K562 (cell line): ENCODE results near the gene HPN. TPM values are rescaled to one million over a fixed set of nuclear protein-coding genes. Genes with fewer than 3 reads are reported as not detected.
A peak's percentile ranks its signal among the peaks of the same experiment; 100 is the strongest.

Experiments
- ATAC-seq: fragments of 200-7000 bp; cut with Tn5 transposase; 3 replicates; pipeline ENCODE4 v1.9.1; 2020; ENCODE audit warnings: moderate library complexity
- BruUV-seq: library from RNA; stranded (reverse); fragments of 400-500 nt; replicated peaks from 2 replicates; lab custom pipeline; 2021; lab: Mats Ljungman, UMichigan
- CTCF ChIA-PET: fragments of 300-600 bp; formaldehyde crosslinking; extraction: SDS; loops from one replicate; lab custom pipeline; 2021; ENCODE audit warnings: low intra/inter-chr PET ratio; lab: Yijun Ruan, JAX
- POLR2A ChIA-PET: fragments of 300-600, 350-650 bp; sonication (Branson Sonifier 250); formaldehyde crosslinking; extraction: SDS; loops from one replicate; lab custom pipeline; 2021; ENCODE audit warnings: antibody characterized with exemption, inconsistent platforms; lab: Yijun Ruan, JAX
- DNase-seq, 4 experiments: peaks; one replicate each; pipeline versions ENCODE4 v3.0.0 to v3.0.0-alpha.2; 2011 to 2018; ENCODE audit warnings: low spot score in 3 of 4, mixed read lengths in 3 of 4; ENCODE audit errors: extremely low read depth in 1 of 4
- FAIRE-seq: peaks from 2 replicates; lab custom pipeline; 2011; peaks lifted over from hg19 to GRCh38; lab: Jason Lieb, UNC
- H2AFZ ChIP-seq: 2 replicates; pipeline ENCODE4 v1.6.0; 2011; ENCODE audit warnings: low read depth, low read length, control low read depth, inconsistent platforms
- H3K27ac ChIP-seq: fragments of 200-600 bp; 3 replicates; pipeline ENCODE4 v1.8.0; 2011; ENCODE audit warnings: low read depth, mild to moderate bottlenecking, control low read depth, inconsistent platforms, low read length, moderate library complexity, mixed read lengths; ENCODE audit errors: extremely low read depth
- H3K27me3 ChIP-seq, 2 experiments: fragments of 300-600 bp in 1 of 2; 2 replicates in 1 of 2; 3 replicates in 1 of 2; pipeline versions ENCODE4 v1.6.0 to v1.8.0; 2011; ENCODE audit warnings: inconsistent platforms in 2 of 2, low read length in 2 of 2, mild to moderate bottlenecking in 1 of 2, mixed read lengths in 1 of 2, moderate library complexity in 1 of 2; ENCODE audit not compliant: control insufficient read depth in 2 of 2, insufficient read depth in 2 of 2
- H3K36me3 ChIP-seq: fragments of 300-600 bp; 3 replicates; pipeline ENCODE4 v1.8.0; 2011; ENCODE audit warnings: mild to moderate bottlenecking, low read length, inconsistent platforms; ENCODE audit not compliant: control insufficient read depth, insufficient read depth
- H3K4me1 ChIP-seq, 2 experiments: fragments of 200-600 bp in 1 of 2; replicated peaks in 1 of 2; 2 replicates in 1 of 2; 3 replicates in 1 of 2; pipeline versions ENCODE4 v1.5.1 to v1.8.0; 2011; ENCODE audit warnings: inconsistent platforms in 2 of 2, low read length in 2 of 2, mild to moderate bottlenecking in 1 of 2, mixed read lengths in 1 of 2, moderate library complexity in 1 of 2; ENCODE audit not compliant: control insufficient read depth in 2 of 2, insufficient read depth in 2 of 2
- H3K4me2 ChIP-seq: 2 replicates; pipeline ENCODE4 v1.6.1; 2011; ENCODE audit warnings: low read length, control low read depth, inconsistent platforms, mixed read lengths; ENCODE audit not compliant: insufficient read depth
- H3K4me3 ChIP-seq: fragments of 200-600 bp; sonication (generic), shearing (Covaris generic); 2 replicates; pipeline ENCODE4 v1.5.1; 2016; ENCODE audit warnings: control low read depth, inconsistent platforms
- H3K79me2 ChIP-seq: fragments of 200-600 bp; 3 replicates; pipeline ENCODE4 v1.8.0; 2011; ENCODE audit warnings: low read length, inconsistent platforms; ENCODE audit not compliant: control insufficient read depth, insufficient read depth
- H3K9ac ChIP-seq, 2 experiments: 2 replicates each; pipeline versions ENCODE4 v1.6.0 to v1.6.1; 2011; ENCODE audit warnings: low read depth in 2 of 2, low read length in 2 of 2, control low read depth in 1 of 2, inconsistent platforms in 1 of 2, mild to moderate bottlenecking in 1 of 2, mixed read lengths in 1 of 2; ENCODE audit not compliant: insufficient read depth in 1 of 2
- H3K9me1 ChIP-seq: one replicate; pipeline ENCODE4 v1.6.0; 2011; ENCODE audit warnings: inconsistent platforms, mild to moderate bottlenecking, low read length, moderate library complexity; ENCODE audit not compliant: control insufficient read depth, insufficient read depth
- H3K9me3 ChIP-seq: replicated peaks from 2 replicates; pipeline ENCODE4 v1.5.1; 2011; ENCODE audit warnings: low read depth, low read length, inconsistent platforms; ENCODE audit not compliant: control insufficient read depth, insufficient read depth
- H4K20me1 ChIP-seq: replicated peaks from 2 replicates; pipeline ENCODE4 v1.6.1; 2011; ENCODE audit warnings: low read length, inconsistent platforms, mixed read lengths; ENCODE audit not compliant: control insufficient read depth, insufficient read depth
- EP300 ChIP-seq: IDR thresholded peaks from 2 replicates; pipeline ENCODE4 v1.6.1; 2012; ENCODE audit warnings: low read length, improper control_type of control experiment
- HMG20B ChIP-seq: fragments of 250-450 bp; sonication (Bioruptor Pico); IDR thresholded peaks from 2 replicates; pipeline ENCODE4 v1.5.0; 2021; ENCODE audit warnings: mild to moderate bottlenecking
- IRF2 ChIP-seq: sonication (generic); formaldehyde crosslinking; IDR thresholded peaks from 2 replicates; pipeline ENCODE4 v1.8.1; 2022; ENCODE audit warnings: mild to moderate bottlenecking, missing genetic modification reagents
- KLF13 ChIP-seq: fragments of 450-650 bp; IDR thresholded peaks from 2 replicates; pipeline ENCODE4 v1.6.1; 2016; ENCODE audit warnings: missing genetic modification characterization, low read depth, mild to moderate bottlenecking, missing compliant biosample characterization, moderate library complexity, borderline replicate concordance
- L3MBTL2 ChIP-seq: fragments of 450-650 bp; IDR thresholded peaks from 2 replicates; pipeline ENCODE4 v1.6.1; 2016; ENCODE audit warnings: mild to moderate bottlenecking, moderate library complexity
- MED1 ChIP-seq: sonication (generic); formaldehyde crosslinking; IDR thresholded peaks from 2 replicates; pipeline ENCODE4 v1.8.1; 2023; ENCODE audit warnings: missing genetic modification reagents, borderline replicate concordance
- ZBTB1 ChIP-seq: sonication (generic); formaldehyde crosslinking; IDR thresholded peaks from 2 replicates; pipeline ENCODE4 v1.8.1; 2023; ENCODE audit warnings: missing genetic modification reagents, low read depth, mild to moderate bottlenecking, borderline replicate concordance
- ZFP30 ChIP-seq: fragments of 250-450 bp; sonication (Bioruptor Pico); IDR thresholded peaks from 2 replicates; pipeline ENCODE4 v1.8.0; 2022; ENCODE audit warnings: moderate library complexity, mild to moderate bottlenecking, inconsistent platforms, borderline replicate concordance
- ZNF121 ChIP-seq: sonication (generic); formaldehyde crosslinking; conservative IDR thresholded peaks from 2 replicates; pipeline ENCODE4 v1.8.0; 2022; ENCODE audit warnings: missing genetic modification reagents
- ZNF175 ChIP-seq: fragments of 200-800 bp; sonication (Bioruptor generic); IDR thresholded peaks from 2 replicates; pipeline ENCODE4 v1.6.1; 2016; ENCODE audit warnings: low read depth, mild to moderate bottlenecking, missing genetic modification characterization, missing compliant biosample characterization
- ZNF75A ChIP-seq: fragments of 450-650 bp; formaldehyde crosslinking; IDR thresholded peaks from 2 replicates; pipeline ENCODE4 v1.4.0; 2020; ENCODE audit warnings: mild to moderate bottlenecking
- ZNF77 ChIP-seq: fragments of 250-450 bp; sonication (Bioruptor Pico); IDR thresholded peaks from 2 replicates; pipeline ENCODE4 v1.5.0; 2020
- WGBS: fragments of 100-300 bp; shearing (Covaris generic); methylation state at CpG from one replicate; pipeline ENCODE4 v1.1.6; 2016; ENCODE audit warnings: low coverage, mixed read lengths; ENCODE audit not compliant: insufficient coverage; ENCODE audit errors: missing lambda C conversion rate; 5-methylcytosine and 5-hydroxymethylcytosine counted together
- in situ Hi-C: fragments of 300-500 bp; cut with MboI; formaldehyde crosslinking; loops from 4 replicates; pipeline ENCODE4 v1.15.0; 2018; ENCODE audit warnings: inconsistent platforms, mixed read lengths
- intact Hi-C: fragments of 100-400 bp; cut with micrococcal nuclease; formaldehyde crosslinking; loops from 2 replicates; pipeline ENCODE4 v1.14.2; 2022
- polyA plus RNA-seq, 8 experiments: library from polyadenylated mRNA; depleted of rRNA in 4 of 8; stranded (reverse) in 5 of 8; unstranded in 3 of 8; fragments of >200 nt; fragmentation: Nextera tagmentation in 2 of 8; fragmentation: Illumina TruSeq in 1 of 8; extraction: Ambion mirVana in 2 of 8; extraction: Trizol in 1 of 8; gene quantifications; 2 replicates each; pipeline versions ENCODE4 v1.2.1 to v1.2.3, GENCODE V29; 2011 to 2014; ENCODE audit warnings: inconsistent platforms in 1 of 8, missing spikeins in 1 of 8
- total RNA-seq, 7 experiments: library from RNA; depleted of rRNA in 6 of 7; stranded (reverse); fragments of >200 nt in 6 of 7; fragmentation: Illumina TruSeq in 2 of 7; extraction: Trizol in 2 of 7; gene quantifications; 2 replicates each; pipeline versions ENCODE4 v1.2.1 to v1.2.3, GENCODE V29; 2011 to 2021; ENCODE audit warnings: low replicate concordance in 1 of 7

Gene HPN
- total and polyA plus RNA-seq, 9 of the 15 experiments (the other 6 are each of a cell fraction or from before 2014, with no cell fraction given), result 0.10 to 0.20 TPM; not detected in 7

GRCh38 chr19:34995551-34995950, 46.0 kb upstream of the HPN start:
- WGBS, result 60% methylated on average over 7 of the region's 8 CpGs

GRCh38 chr19:34997071-34997617, 44.4 kb upstream of the HPN start:
- no peak overlapping the region for H2AFZ ChIP-seq
- ChIA-PET POLR2A (interaction anchor here (1.0 kb wide), 1 partner anchor 9 kb away, joined by 3 read pairs; no protein-coding TSS in a partner anchor), CTCF (no interaction called here)
- H3K4me2 ChIP-seq, result no peak overlapping the region
- 62% methylated on average over 8 of the region's 8 CpGs for WGBS
- 0 out of 2 replicates have a peak, but pooled peaks cover 1% of the 10 kb centered on the region for H3K9me3 ChIP-seq
- DNase-seq (no peak), ATAC-seq (no peak), FAIRE-seq (no peak)
- no peak overlapping the region for H3K4me3 ChIP-seq
- H3K4me1 ChIP-seq, result peaks cover 13 to 28% of the 10 kb centered on the region in 2 experiments; a peak in 4 of 5 replicates
- intact Hi-C loops, result no loop called here
- H3K27me3 ChIP-seq, result no peaks in the 10 kb centered on the region
- BruUV-seq, result no TSS peak
- H3K36me3 ChIP-seq, result peaks cover 5% of the 10 kb centered on the region; the same call in 2 of the 3 replicates
- peaks cover 25% of the 10 kb centered on the region for H3K79me2 ChIP-seq
- in situ Hi-C loops, result no loop called here
- H3K9ac ChIP-seq, result no peak overlapping the region
- no peak overlapping the region for H3K27ac ChIP-seq
- H3K9me1 ChIP-seq, result no peaks in the 10 kb centered on the region
- no peaks in the 10 kb centered on the region for H4K20me1 ChIP-seq
- TF ChIP-seq ZNF77 (CRISPR knock-in tag), result no peak
- TF ChIP-seq MED1, result no peak
- TF ChIP-seq EP300, result no peak
- TF ChIP-seq ZFP30 (CRISPR knock-in tag), result no peak
- no peak for TF ChIP-seq ZBTB1 (CRISPR knock-in tag)
- TF ChIP-seq ZNF175 (CRISPR knock-in tag), result no peak
- TF ChIP-seq HMG20B, result no peak
- TF ChIP-seq KLF13 (tag), result no peak
- TF ChIP-seq ZNF75A (CRISPR knock-in tag), result no peak
- no peak for TF ChIP-seq IRF2 (CRISPR knock-in tag)

More at GRCh38 chr19:34995551-34995950, 46.0 kb upstream of the HPN start:
- CTCF ChIA-PET, result no interaction called here
- Histone ChIP-seq H3K27me3 (peaks cover 0 to 4% of the 10 kb centered on the region in 2 experiments; a peak in 1 of 5 replicates), H3K4me2 (no peak overlapping the region), H3K9me1 (no peaks in the 10 kb centered on the region), H3K9ac (no peak overlapping the region), H3K4me3 (no peak overlapping the region), H3K36me3 (no peaks in the 10 kb centered on the region), H4K20me1 (no peaks in the 10 kb centered on the region), H3K79me2 (peaks cover 9% of the 10 kb centered on the region), H3K9me3 (0 out of 2 replicates have a peak, but pooled peaks cover 2% of the 10 kb centered on the region), H2AFZ (no peak overlapping the region), H3K27ac (no peak overlapping the region), H3K4me1 (peaks cover 8 to 19% of the 10 kb centered on the region in 2 experiments; a peak in 4 of 5 replicates)
- TF ChIP-seq L3MBTL2 (no peak), ZNF121 (CRISPR knock-in tag) (peak; percentile 88)
- DNase-seq, result no peak
- intact Hi-C loops (no loop called here), in situ Hi-C loops (no loop called here)
- no peak for ATAC-seq
- FAIRE-seq, result no peak
- POLR2A ChIA-PET, result no interaction called here
- no TSS peak for BruUV-seq
